Frontal cortex (tissue), 4 donors: ENCODE data around the gene CCZ1. TPM values are rescaled to one million over a fixed set of nuclear protein-coding genes. Genes with fewer than 3 reads are reported as not detected.
"Not testable (repeated sequence)": the region's sequence is repeated elsewhere in the genome, so short reads cannot be mapped to it uniquely, and the experiment has no call there.

Source experiments
- DNase-seq, 2 donors: peaks; one replicate each; pipeline ENCODE4 v3.0.0; 2012; ENCODE audit warnings: low spot score in 2 of 2
- FAIRE-seq: peaks from 2 replicates; lab custom pipeline; 2012; peaks lifted over from hg19 to GRCh38; lab: Jason Lieb, UNC
- small RNA-seq: library from RNA; depleted of rRNA; stranded (forward); fragments of <200 nt; gene quantifications from one replicate; pipeline ENCODE3, GENCODE V24; 2014
- total RNA-seq: library from RNA; depleted of rRNA; stranded (reverse); fragments of >200 nt; gene quantifications from one replicate; pipeline ENCODE4 v1.2.3, GENCODE V29; 2014
- donor health status: control.
- donor health status: control.
- donor health status: control.

Gene CCZ1
- total RNA-seq, 1 donor from 2014 or later, result 156 TPM

GRCh38 chr7:5903002-5903401 is 4.5 kb downstream of the CCZ1 start:
- FAIRE-seq, DNase-seq: not testable (repeated sequence)

GRCh38 chr7:5904726-5905125 is 6.2 kb downstream of the CCZ1 start:
- not testable (repeated sequence) for DNase-seq, FAIRE-seq

DNA sequence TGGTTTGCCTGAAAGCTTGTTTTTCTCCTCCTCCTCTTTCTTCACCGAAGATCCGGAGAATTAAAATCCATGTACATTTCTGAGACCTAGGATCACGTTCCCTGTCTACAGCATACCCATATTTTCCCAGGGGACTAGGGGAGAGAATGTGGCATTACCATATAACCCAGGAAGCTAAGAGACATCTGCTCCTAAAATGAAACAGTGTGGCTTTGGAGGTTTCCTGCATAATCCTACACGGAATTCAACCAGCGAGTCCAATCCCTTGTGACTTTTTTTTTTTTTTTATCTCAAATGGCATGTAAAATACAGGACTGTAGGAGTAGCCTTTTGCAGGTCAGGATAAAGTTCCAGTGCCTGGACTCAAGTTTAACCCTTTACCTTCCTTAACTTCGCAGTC is 10.3 kb downstream of the CCZ1 start:
- not testable (repeated sequence) for DNase-seq

GRCh38 chr7:5916529-5916928 is 18.0 kb downstream of the CCZ1 start:
- not testable (repeated sequence) for FAIRE-seq, DNase-seq

More for the DNA sequence above, 10.3 kb downstream of the CCZ1 start:
- not testable (repeated sequence) for FAIRE-seq

DNA sequence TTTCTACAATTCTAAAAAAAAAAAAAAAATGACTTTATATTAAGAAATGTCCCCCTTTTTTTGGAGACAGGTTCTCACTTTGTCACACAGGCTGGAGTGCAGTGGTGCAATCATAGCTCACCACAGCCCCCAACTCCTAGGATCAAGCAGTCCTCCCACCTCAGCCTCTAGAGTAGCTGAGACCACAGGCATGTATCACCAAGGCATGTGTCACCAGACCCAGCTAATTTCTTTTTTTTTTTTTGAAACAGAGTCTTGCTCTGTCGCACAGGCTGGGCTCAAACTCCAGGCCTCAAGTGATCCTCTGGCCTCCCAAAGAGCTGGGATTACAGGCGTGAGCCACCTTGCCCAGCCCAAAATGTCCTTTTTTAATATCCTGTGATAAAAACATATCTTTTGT is 25.6 kb downstream of the CCZ1 start:
- DNase-seq, FAIRE-seq: not testable (repeated sequence)

DNA sequence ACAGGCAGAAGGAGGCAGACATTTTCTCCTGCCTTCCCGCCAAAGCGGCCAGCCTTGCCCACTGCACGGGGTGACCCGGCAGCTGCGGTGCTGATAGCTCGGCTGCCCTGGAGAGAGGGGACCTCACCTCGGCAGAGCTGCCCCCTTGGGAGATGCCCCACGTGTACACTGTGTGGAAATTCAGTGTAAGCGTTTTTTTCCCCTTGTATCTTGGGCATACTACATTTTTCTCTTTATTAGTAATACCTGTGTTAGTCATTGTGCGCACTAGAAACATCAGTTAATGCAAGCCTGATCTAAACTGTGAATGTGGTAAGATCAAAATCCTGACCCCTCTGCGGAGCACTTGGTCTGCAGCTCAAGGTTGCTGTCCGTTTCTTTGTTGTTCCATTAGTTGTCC is 26.1 kb downstream of the CCZ1 start:
- not testable (repeated sequence) for DNase-seq, FAIRE-seq

DNA sequence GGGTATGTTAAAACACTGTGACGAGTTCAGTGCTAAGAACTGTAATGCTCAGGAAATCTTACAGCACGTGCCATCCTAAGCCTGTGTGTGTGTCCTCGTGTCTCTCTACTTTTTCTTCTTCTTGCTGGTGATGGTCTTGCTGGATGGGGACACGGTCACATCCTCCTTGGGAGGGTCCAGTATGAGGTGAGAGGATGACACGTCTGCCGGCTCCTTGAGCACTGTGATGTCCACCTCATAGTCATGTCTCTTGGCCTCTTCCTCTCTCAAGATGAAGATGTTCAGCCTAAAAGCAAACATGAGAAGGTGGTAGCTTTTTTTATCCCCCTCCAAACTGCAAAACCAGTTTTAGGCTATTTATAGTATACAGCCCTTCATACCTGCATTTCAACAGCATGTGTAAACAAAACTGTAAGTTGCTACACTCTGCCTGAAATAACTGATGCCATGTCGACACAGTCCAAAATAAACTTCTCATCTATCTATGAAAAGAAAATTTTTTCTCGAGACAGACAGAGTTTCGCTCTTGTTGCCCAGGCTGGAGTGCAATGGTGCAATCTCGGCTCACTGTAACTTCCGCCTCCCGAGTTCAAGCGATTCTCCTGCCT is 27.8 kb downstream of the CCZ1 start:
- DNase-seq, FAIRE-seq: not testable (repeated sequence)

GRCh38 chr7:5930290-5930689 is 31.8 kb downstream of the CCZ1 start:
- DNase-seq, FAIRE-seq: not testable (repeated sequence)

DNA sequence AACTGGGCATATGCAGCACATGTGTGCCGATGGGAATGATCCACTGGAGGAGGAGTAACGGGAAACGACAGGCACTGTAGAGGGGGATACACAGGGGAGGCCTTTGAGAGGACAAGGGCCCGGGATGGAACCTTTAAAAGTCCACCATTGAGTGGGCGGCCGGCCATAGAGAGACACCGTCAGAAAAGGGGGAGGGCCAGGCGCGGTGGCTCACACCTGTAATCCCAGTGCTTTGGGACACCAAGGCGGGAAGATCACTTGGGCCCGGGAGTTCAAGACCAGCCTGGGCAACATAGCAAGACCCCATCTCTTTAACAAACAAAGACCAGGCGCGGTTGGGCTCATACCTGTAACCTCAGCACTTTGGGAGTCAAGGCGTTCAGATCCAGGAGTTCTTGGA is 32.7 kb downstream of the CCZ1 start:
- not testable (repeated sequence) for DNase-seq, FAIRE-seq

- FAIRE-seq, DNase-seq: not testable (repeated sequence)
Observed at GRCh38 chr7:5931905-5932644, 33.5 kb downstream of the CCZ1 start.

- not testable (repeated sequence) for DNase-seq
Observed at GRCh38 chr7:5934945-5935450, 36.5 kb downstream of the CCZ1 start.

DNA sequence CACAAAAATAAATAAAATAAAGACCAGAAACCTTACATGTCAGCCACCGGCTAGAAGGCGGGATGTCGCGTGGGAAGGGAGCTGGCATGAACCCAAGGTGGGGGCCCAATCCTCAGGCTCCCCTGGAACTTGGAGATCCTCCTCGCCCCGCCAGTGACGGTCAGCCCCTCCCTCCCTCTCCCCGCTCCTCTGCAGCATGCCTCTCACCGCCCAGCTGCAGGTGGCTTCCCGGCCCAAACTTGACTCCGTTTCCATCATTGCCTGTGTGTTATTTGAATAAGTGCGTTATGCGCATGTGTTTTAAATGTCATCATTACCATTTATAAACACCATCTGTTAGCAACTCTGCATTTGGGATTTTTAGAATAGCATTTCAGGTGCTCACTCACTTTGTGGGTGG is 64.7 kb downstream of the CCZ1 start:
- not testable (repeated sequence) for FAIRE-seq

More at GRCh38 chr7:5934945-5935450, 36.5 kb downstream of the CCZ1 start:
- FAIRE-seq, result not testable (repeated sequence)

GRCh38 chr7:5963810-5964209 is 65.3 kb downstream of the CCZ1 start:
- DNase-seq, FAIRE-seq: not testable (repeated sequence)

More for the DNA sequence above, 64.7 kb downstream of the CCZ1 start:
- DNase-seq, result not testable (repeated sequence)

DNA sequence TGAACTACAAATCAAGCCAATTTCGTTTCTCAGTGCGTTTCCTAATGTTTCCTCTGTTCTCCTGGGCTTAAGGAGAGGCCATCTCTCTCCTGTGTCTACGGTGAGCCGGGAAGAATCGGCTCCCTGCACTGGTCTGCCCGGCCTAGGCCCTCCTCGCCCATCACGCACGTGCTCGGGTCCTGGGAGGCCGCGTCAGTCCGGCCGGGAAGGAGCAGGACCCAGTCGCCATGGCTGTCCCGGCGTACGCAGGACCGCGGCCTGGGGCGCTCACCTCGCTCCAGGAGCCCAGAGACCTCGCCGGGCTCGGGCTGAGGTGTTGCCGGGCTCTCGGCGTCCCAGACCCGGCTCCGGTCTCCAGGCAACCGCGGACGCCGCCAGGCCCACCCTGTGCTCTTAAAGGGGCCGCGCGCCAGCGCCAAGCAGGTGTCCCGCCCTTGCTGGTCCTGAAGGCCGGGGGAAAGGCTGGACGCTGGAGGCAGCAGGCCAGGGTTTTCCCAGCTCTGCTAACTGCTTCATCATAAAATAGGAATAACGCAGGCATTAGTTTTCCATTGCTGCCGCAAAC is 71.9 kb downstream of the CCZ1 start, which contains the start of gene RSPH10B:
Gene RSPH10B, minus strand, starts transcription at position 343 of the 565 bp plus-strand sequence. CDS start 3,573 bp downstream, outside the sequence.
- DNase-seq, FAIRE-seq: not testable (repeated sequence)

DNA sequence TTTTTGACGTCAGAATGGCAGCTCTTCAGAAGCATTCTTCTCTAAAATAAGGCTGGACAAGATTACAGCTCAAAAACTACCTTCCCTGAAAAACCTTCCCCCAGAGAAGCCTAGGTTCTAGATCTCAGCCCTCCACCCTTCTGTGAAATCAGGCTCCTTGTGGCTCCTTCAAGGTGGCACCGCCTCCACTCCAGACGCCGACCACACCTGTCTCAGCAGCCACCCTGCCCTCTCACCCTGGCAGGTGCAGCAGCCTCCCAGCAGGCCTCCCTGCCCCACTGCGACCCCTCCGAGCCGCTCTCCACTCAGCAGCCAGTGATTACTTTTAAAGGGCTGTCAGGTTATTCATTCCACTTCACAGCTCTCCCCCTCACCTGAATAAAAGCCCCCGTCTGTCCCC is 75.0 kb downstream of the CCZ1 start:
- DNase-seq, FAIRE-seq: not testable (repeated sequence)

Small RNA genes lying within 50 kb of the gene (small RNA-seq; reads per million reads assigned to genes)
- not detected for gene RN7SL556P

Other genes starting within 250 kb of the CCZ1 start
- gene RNF216, start 117.1 kb upstream of the CCZ1 start, total RNA-seq, result 30.6 TPM
- not detected for gene OCM, start 17.9 kb upstream of the CCZ1 start, total RNA-seq
- gene RSPH10B, start 72.0 kb downstream of the CCZ1 start, total RNA-seq, result 1.2 TPM
- gene PMS2, start 110.3 kb downstream of the CCZ1 start, total RNA-seq, result 33.4 TPM
- gene AIMP2, start 110.5 kb downstream of the CCZ1 start, total RNA-seq, result 35.9 TPM
- under 0.01 TPM for gene ANKRD61, start 132.6 kb downstream of the CCZ1 start, total RNA-seq
- 56.3 TPM for gene EIF2AK1, start 160.4 kb downstream of the CCZ1 start, total RNA-seq
- 14.3 TPM for gene USP42, start 206.2 kb downstream of the CCZ1 start, total RNA-seq